ENCODE measurements around the gene CSTB.
"Not testable (repeated sequence)": the region's sequence is repeated elsewhere in the genome, so short reads cannot be mapped to it uniquely, and the experiment has no call there.

Gene CSTB, protein sequence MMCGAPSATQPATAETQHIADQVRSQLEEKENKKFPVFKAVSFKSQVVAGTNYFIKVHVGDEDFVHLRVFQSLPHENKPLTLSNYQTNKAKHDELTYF

DNA sequence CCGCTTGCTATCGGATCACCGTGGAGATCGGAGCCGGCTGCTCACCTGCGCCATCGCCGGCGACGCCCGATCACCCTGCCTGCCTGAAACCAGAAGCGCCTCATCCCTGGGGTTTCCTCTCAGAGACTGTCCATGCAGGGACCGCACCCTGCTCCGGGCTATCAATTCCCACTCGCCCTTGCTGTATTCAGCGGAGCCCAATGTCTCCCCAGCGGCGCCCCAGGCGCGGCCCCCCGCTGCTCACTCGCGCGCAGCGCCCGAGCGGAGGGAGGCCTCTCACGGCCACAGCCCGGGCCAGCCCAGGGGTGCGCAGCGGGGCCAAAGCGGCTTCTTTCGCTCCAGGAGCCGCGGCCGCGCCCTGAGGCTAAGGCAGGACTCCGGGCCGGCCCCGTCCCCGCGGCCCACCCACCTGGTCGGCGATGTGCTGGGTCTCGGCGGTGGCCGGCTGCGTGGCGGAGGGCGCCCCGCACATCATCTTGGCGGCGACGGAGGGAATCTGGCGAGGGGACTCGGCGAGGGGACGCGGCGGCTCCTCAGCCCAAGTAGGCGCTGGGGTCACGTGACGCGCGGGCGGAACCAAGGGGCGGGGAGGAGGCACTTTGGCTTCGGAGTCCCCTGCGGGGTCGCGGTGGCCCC is at the start of gene CSTB:
Gene CSTB, minus strand, starts transcription at position 514 of the 636 bp plus-strand sequence. Its CDS starts 39 bp downstream, at position 475.
- TF ChIP-seq, protein P1, sequence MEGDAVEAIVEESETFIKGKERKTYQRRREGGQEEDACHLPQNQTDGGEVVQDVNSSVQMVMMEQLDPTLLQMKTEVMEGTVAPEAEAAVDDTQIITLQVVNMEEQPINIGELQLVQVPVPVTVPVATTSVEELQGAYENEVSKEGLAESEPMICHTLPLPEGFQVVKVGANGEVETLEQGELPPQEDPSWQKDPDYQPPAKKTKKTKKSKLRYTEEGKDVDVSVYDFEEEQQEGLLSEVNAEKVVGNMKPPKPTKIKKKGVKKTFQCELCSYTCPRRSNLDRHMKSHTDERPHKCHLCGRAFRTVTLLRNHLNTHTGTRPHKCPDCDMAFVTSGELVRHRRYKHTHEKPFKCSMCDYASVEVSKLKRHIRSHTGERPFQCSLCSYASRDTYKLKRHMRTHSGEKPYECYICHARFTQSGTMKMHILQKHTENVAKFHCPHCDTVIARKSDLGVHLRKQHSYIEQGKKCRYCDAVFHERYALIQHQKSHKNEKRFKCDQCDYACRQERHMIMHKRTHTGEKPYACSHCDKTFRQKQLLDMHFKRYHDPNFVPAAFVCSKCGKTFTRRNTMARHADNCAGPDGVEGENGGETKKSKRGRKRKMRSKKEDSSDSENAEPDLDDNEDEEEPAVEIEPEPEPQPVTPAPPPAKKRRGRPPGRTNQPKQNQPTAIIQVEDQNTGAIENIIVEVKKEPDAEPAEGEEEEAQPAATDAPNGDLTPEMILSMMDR (IDR thresholded peaks at IDR 0.05; ENCODE audit: low read depth, low read length), result no peak
- peak within 1 kb of the TSS; percentile 91 for H3K4me3 ChIP-seq (ENCODE audit: low read depth, low read length)

DNA sequence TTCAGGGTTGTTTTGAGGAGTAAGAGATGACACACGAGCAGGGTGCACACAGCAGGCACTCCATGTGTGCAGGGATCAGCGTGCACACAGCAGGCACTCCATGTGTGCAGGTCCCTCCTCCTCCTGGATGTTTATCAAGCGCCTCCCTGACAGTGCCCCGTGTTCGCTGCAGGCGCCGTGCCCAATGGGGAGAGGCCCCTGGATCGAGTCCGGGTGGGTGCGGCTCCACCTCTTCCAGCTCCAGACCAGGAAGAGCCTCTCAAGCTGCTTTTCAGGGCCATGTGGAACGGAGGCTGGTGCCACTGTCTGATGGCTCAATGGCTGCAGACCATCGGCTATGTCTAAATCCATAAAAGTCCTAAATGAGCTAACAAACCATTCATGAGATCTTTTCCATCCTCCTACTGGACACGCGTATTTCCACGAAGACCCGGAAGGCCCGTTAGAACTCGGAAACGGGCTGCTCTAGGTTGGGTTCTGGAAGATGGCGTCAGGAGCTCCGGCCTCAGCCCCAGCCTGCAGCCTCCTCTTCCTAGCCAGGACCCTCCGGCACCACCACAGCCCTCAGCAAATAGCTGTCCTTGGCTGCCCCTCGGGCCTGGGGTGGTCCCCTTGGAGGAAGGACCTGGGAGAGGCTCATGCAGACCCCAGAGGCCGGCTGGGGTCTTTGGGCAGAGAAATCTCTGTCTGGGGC is 49.3 kb upstream of the CSTB start:
- no peak overlapping the region for H3K4me3 ChIP-seq (ENCODE audit: low read depth, low read length)
- TF ChIP-seq, protein P1 (IDR thresholded peaks at IDR 0.05; ENCODE audit: low read depth, low read length), result no peak

DNA sequence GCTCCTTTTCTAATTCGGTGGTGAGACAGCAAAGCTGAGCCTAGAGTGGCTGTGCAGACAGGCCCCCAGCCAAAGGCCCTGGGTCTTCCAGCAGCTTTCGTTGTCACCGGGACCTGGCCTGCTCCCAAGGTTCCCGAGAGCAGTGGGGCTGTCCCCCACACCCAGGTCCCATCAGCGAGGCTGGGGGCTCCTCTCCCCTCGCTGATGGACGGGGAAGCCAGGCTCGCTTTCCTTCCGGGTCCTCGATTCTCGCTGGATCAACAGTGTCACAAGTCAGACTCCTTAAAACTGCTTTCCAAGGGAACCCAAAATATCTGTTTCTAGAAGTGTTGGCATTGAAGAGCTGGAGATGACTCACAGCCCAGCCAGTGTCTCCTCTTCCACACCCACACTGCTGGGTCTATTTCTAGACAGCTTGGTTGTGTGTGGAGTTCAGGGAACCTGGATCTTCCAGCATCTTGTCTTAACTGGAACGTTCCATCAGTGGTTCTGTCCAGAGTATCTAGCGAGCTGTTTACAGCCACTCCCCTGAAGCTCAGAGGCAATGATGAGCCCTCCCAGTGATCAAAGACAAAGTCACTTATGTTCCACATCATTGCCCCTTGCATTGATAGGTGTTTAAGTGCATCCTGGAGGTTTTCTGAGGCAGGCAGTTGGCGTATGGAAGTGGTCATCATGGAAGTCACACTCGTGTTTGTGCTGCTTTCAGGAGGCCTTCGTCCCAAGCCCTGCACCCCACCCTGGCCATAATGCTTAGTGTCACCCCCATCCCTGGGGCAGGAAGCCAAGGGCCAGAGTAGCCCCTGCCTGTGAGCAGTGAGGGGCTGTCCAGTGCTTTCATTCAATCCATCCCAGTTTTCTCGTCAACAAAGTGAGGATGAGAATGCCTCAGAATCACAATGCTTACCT is 48.5 kb upstream of the CSTB start:
- H3K4me3 ChIP-seq (ENCODE audit: low read depth, low read length), result no peak overlapping the region
- TF ChIP-seq, protein P1 (IDR thresholded peaks at IDR 0.05; ENCODE audit: low read depth, low read length), result no peak

DNA sequence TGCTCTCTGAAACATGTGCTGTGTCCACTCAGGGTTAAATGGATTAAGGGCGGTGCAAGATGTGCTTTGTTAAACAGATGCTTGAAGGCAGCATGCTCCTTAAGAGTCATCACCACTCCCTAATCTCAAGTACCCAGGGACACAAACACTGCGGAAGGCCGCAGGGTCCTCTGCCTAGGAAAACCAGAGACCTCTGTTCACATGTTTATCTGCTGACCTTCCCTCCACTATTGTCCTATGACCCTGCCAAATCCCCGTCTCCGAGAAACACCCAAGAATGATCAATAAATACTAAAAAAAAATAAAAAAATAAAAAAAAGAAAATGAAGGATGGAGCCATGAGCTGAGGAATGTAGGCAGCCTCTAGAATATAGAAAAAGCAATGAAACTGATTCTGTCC is 46.6 kb upstream of the CSTB start:
- H3K4me3 ChIP-seq (ENCODE audit: low read depth, low read length), result not testable (repeated sequence)

DNA sequence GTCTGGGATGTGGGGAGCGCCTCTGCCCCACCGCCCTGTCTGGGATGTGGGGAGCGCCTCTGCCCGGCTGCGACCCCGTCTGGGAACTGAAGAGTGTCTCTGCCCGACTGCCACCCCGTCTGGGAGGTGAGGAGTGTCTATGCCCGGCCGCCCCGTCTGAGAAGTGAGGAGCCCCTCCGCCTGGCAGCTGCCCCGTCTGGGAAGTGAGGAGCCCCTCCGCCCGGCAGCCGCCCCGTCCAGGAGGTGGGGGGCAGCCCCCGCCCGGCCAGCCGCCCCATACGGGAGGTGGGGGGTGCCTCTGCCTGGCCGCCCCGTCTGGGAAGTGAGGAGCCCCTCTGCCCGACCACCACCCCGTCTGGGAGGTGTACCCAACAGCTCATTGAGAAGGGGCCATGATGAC is 46.1 kb upstream of the CSTB start:
- not testable (repeated sequence) for H3K4me3 ChIP-seq (ENCODE audit: low read depth, low read length)

DNA sequence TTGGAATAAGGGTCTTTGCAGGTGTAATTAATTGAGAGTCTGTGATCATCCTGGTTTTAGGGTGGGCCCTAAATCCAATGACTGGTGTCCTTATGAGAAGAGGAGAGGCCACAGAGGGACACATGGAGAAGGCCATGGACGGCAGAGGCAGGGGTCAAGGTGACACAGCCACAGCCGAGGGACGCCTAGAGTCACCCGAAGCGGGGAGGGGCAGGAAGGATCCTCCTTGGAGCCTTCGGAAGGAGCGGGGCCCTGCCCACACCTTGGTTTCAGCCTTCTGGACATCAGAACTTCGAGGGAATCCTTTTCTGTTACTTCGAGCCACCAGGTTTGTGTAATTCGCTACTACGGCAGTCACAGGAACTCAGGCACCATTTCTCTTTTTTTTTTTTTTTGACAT is 44.4 kb upstream of the CSTB start:
- TF ChIP-seq, protein P1 (IDR thresholded peaks at IDR 0.05; ENCODE audit: low read depth, low read length), result no peak
- no peak overlapping the region for H3K4me3 ChIP-seq (ENCODE audit: low read depth, low read length)

DNA sequence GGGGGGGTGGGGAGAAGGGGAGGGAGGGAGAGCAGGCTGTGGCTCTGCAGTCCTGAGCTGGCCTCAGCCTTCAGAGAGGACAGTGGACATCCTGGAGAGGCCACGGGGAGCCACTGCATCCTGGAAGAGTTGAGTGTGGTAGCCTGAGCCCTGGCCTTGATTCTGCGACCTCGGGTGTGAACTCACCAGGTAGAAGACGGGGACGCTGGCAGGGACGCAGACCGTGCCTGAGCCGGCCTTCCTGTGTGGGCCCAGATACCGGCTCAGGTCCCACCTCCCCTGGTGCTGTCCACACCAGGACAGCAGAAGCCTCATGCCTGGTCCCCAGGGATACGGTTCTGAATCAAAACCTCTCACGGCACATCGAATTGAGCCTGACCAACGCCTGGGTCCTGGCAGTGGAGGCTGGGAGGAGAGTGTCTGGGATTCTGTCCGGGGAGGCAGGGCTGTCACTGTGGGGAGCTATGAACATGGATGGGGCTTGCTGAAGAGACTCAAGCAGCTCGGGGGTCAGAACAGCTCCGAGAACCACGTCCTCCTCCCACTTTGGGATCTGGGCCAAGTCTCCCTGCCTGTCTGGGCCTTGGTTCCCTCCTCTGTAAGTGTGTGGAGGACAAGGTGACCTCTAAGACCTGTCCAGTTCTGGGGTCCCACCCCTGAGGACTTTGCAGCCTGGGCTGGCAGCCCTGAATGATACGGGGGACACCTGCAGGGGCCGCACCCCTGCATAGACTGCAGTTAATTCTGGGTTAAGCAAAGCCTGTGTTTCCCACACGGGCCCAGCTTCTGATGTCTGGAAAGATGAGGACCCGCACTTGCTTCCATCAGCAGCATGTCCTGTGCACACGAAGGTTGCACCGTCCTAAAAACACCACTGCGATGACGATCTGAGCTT is 43.6 kb upstream of the CSTB start:
- TF ChIP-seq, protein P1 (IDR thresholded peaks at IDR 0.05; ENCODE audit: low read depth, low read length), result no peak
- H3K4me3 ChIP-seq (ENCODE audit: low read depth, low read length), result no peak overlapping the region
